ENCODE data around the gene TMEM125.

Gene TMEM125

DNA sequence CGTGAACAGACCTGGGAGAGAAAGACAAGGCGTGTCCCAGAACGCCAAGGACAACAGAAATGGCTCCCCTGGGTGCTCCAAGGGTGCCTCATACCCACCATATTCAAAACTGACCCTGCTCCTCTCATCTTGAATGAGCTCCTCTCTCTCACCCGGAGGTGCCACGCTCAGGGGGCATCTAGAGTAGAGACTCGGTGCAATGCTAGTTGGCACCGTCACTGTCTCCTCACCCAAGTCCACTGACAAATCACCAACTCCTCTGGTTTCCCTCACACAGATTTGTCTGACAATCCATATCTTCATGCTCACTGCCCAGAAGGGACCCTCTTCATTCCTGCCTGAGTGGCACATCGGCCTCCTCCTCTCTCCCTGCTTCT lies 5.0 kb downstream of the TMEM125 start:
- no peaks in the 10 kb centered on the region for H3K9me3 Mint-ChIP-seq

DNA sequence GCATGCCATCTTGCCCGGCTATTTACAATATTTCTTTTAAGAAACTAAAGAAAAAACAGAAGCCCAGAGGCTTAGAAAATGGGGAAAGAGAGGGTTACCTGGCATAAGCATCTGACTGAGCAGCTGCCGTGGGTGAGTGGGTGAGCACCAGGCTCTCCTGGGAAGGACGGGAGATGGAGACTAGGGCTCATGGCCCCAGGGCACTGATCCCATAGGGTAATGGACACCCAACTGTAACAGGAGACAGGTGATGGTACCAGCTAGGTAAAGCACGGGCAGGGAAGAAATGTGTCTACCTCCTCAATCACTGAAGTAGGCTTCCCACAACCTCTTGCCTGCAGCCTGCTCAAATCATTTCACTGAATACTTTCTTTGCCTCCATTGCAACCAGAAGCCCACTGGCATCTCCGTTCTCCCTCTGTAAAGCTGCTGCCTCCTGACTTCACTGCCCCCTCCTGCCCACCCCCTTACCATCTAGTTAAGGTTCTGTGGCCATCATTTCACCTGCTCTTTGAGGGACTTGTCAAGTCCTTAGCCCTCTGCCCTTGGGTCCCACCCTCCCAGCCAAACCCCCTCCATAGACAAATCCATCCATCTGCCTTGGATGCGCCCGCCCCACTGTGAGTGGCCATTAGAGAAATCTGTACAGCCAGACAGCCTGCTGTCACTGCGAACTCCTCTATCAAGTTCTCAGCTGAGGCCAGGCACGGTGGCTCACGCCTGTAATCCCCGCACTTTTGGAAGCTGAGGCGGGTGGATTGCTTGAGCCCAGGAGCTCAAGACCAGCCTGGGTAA lies 6.2 kb downstream of the TMEM125 start:
- H3K4me3 Mint-ChIP-seq = no peak overlapping the region
- peaks cover 3% of the 10 kb centered on the region for H3K4me1 Mint-ChIP-seq
- peaks cover 13% of the 10 kb centered on the region for H3K27me3 Mint-ChIP-seq
- no peaks in the 10 kb centered on the region for H3K36me3 Mint-ChIP-seq
- no peaks in the 10 kb centered on the region for H3K9me3 Mint-ChIP-seq
- ATAC-seq (ENCODE audit: low read depth) (no peak), DNase-seq (ENCODE audit: low spot score in 2 of 2) (no peak)
- no peak overlapping the region for H3K27ac Mint-ChIP-seq

More for the DNA sequence above, 5.0 kb downstream of the TMEM125 start:
- peaks cover 14% of the 10 kb centered on the region for H3K4me1 Mint-ChIP-seq
- H3K4me3 Mint-ChIP-seq = no peak overlapping the region
- DNase-seq (ENCODE audit: low spot score in 2 of 2) (no peak), ATAC-seq (ENCODE audit: low read depth) (no peak)
- H3K36me3 Mint-ChIP-seq = no peaks in the 10 kb centered on the region
- peaks cover 12% of the 10 kb centered on the region for H3K27me3 Mint-ChIP-seq
- no peak overlapping the region for H3K27ac Mint-ChIP-seq

- H3K27me3 Mint-ChIP-seq = peaks cover 9% of the 10 kb centered on the region
- H3K4me1 Mint-ChIP-seq = peaks cover 3% of the 10 kb centered on the region
- H3K27ac Mint-ChIP-seq = no peak overlapping the region
- H3K4me3 Mint-ChIP-seq = no peak overlapping the region
- DNase-seq (ENCODE audit: low spot score in 2 of 2) (no peak), ATAC-seq (ENCODE audit: low read depth) (no peak)
- H3K36me3 Mint-ChIP-seq = no peaks in the 10 kb centered on the region
- H3K9me3 Mint-ChIP-seq = no peaks in the 10 kb centered on the region
These were observed 6.9 kb downstream of the TMEM125 start for GRCh38 chr1:43276673-43277072.

- H3K27ac Mint-ChIP-seq = no peak overlapping the region
- H3K36me3 Mint-ChIP-seq = no peaks in the 10 kb centered on the region
- no peak overlapping the region for H3K4me3 Mint-ChIP-seq
- no peaks in the 10 kb centered on the region for H3K9me3 Mint-ChIP-seq
- H3K27me3 Mint-ChIP-seq = peaks cover 7% of the 10 kb centered on the region
- ATAC-seq (ENCODE audit: low read depth) (no peak), DNase-seq (ENCODE audit: low spot score in 2 of 2) (no peak)
- peaks cover 3% of the 10 kb centered on the region for H3K4me1 Mint-ChIP-seq
These were observed 7.5 kb downstream of the TMEM125 start for GRCh38 chr1:43277116-43277876.

GRCh38 chr1:43279161-43279560 lies 9.4 kb downstream of the TMEM125 start:
- no peak for DNase-seq (ENCODE audit: low spot score in 2 of 2)
- H3K4me3 Mint-ChIP-seq = no peak overlapping the region
- no peak overlapping the region for H3K27ac Mint-ChIP-seq
- no peaks in the 10 kb centered on the region for H3K9me3 Mint-ChIP-seq
- H3K4me1 Mint-ChIP-seq = peaks cover 3% of the 10 kb centered on the region
- no peaks in the 10 kb centered on the region for H3K36me3 Mint-ChIP-seq
- H3K27me3 Mint-ChIP-seq = peaks cover 7% of the 10 kb centered on the region
- ATAC-seq (ENCODE audit: low read depth) = no peak

DNA sequence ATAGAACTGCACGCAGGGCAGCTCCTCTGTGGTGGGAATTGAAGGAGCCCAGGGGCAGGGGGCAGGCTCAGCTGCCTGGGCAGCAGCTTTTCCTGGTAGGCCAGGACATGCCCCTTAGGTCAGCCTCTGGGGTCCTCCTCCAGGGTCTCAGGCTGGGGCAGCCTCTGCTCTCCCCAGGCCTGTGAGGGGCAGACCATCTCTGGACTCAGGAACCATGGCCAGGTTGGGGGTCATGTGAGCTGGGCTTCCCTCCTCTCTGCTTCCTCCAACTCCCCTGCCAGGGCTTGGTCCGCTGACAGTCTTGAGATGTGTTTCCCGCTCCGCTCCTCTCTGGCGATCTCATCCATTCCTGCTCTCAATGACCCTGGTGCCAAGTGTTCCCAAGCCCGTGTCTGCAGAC lies 9.9 kb downstream of the TMEM125 start:
- Mint-ChIP-seq H3K27me3 (peaks cover 10% of the 10 kb centered on the region), H3K27ac (no peak overlapping the region), H3K4me1 (no peaks in the 10 kb centered on the region), H3K9me3 (no peaks in the 10 kb centered on the region), H3K36me3 (no peaks in the 10 kb centered on the region), H3K4me3 (no peak overlapping the region)
- no peak for ATAC-seq (ENCODE audit: low read depth)
- no peak for DNase-seq (ENCODE audit: low spot score in 2 of 2)

DNA sequence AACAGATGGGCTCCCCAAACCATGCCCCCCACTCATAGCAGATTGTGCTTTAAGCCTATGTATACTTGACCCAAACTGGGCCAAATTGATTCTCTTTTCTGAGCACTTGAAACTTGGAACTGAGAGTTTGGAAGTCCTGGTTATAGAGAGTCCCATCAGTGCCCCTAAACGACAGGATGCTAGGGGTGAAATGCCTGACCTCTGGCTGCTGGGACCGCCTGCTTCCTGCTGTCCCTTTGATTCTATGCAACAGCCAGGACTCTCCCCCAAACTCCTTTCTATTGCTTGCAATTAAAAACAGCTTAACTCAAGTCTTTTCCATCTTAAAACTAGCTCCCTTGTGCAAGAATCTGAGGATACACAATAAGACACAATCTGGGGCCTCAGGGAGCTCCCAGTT lies 10.9 kb downstream of the TMEM125 start:
- peaks cover 13% of the 10 kb centered on the region for H3K27me3 Mint-ChIP-seq
- no peaks in the 10 kb centered on the region for H3K9me3 Mint-ChIP-seq
- no peaks in the 10 kb centered on the region for H3K36me3 Mint-ChIP-seq
- no peaks in the 10 kb centered on the region for H3K4me1 Mint-ChIP-seq
- no peak for DNase-seq (ENCODE audit: low spot score in 2 of 2)
- ATAC-seq (ENCODE audit: low read depth) = no peak
- no peak overlapping the region for H3K4me3 Mint-ChIP-seq
- no peak overlapping the region for H3K27ac Mint-ChIP-seq

- Mint-ChIP-seq H3K4me1 (no peaks in the 10 kb centered on the region), H3K27ac (no peak overlapping the region), H3K27me3 (peaks cover 18% of the 10 kb centered on the region), H3K4me3 (no peak overlapping the region), H3K36me3 (no peaks in the 10 kb centered on the region), H3K9me3 (no peaks in the 10 kb centered on the region)
- no peak for DNase-seq (ENCODE audit: low spot score in 2 of 2)
- ATAC-seq (ENCODE audit: low read depth) = no peak
These were observed 12.7 kb downstream of the TMEM125 start for GRCh38 chr1:43282220-43283195.

DNA sequence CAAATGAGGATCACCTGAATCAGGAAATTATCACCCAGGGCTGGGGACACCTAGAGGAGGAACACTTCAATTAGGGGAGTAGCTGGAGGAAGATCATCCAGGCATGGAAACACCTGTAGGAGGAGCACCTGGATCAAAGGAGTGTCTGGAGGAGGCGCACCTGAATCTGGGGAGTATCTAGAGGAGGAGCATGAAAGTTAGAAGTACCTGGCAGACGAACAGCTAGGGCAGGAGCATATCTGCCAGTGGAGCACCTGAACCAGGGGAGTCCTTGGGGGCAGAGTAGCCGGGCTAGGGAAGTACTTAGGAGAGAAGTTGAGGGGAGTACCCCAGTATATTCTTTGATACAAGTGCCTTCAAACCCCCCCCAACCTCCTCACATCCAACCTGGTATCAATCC lies 14.3 kb downstream of the TMEM125 start:
- Mint-ChIP-seq H3K27ac (no peak overlapping the region), H3K4me3 (no peak overlapping the region), H3K4me1 (no peaks in the 10 kb centered on the region), H3K36me3 (no peaks in the 10 kb centered on the region), H3K27me3 (peaks cover 18% of the 10 kb centered on the region), H3K9me3 (no peaks in the 10 kb centered on the region)
- no peak for DNase-seq (ENCODE audit: low spot score in 2 of 2)
- ATAC-seq (ENCODE audit: low read depth) = no peak

GRCh38 chr1:43284546-43285110 lies 14.8 kb downstream of the TMEM125 start:
- no peaks in the 10 kb centered on the region for H3K36me3 Mint-ChIP-seq
- no peak overlapping the region for H3K4me3 Mint-ChIP-seq
- H3K4me1 Mint-ChIP-seq = no peaks in the 10 kb centered on the region
- peaks cover 18% of the 10 kb centered on the region for H3K27me3 Mint-ChIP-seq
- no peak overlapping the region for H3K27ac Mint-ChIP-seq
- DNase-seq (ENCODE audit: low spot score in 2 of 2) (no peak), ATAC-seq (ENCODE audit: low read depth) (no peak)
- no peaks in the 10 kb centered on the region for H3K9me3 Mint-ChIP-seq

DNA sequence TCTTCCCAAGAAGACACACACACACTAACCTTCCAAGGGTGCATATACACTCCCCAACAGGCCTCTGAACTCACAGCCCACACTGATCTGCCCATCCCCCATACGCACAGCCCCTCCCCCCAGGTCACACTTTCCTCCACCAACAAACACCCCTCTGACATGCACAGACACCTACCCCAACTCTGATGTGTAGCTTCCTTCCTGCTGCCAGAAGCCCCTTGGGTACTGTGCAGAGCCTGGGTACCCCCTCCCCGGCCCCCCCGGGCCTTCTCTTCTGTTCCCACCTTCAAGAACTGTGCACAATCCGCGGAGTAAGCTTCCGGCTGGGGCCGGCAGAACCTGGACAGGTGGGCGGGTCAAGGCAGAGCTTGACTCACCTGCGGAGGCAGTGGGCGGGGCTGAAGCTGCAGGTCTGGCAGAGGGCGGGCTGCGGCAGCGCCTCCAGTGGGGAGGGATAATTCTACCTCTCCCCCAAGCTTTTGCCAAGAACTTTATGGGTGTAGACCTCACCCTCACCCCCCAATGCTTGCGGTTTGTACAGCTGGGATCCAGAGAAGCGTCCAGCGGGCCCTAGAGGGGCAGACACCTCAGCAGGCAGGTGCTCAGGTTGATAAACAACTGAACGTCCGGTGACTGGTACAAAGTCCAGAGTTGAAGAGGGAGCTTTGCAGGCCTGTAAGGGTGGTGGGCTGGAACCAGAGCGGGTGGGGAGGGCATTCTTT lies 15.6 kb downstream of the TMEM125 start, which contains the start of gene C1orf210:
C1orf210 (minus strand) TSS at position 313 of the 722 bp plus-strand sequence. CDS start 2,311 bp downstream, outside the sequence.
- no peak within 1 kb of the TSS for H3K4me3 Mint-ChIP-seq
- no peak within 1 kb of the TSS for H3K27ac Mint-ChIP-seq
- no peaks in the 10 kb centered on the region for H3K9me3 Mint-ChIP-seq
- no peak for ATAC-seq (ENCODE audit: low read depth)
- DNase-seq (ENCODE audit: low spot score in 2 of 2) = no peak
- no peaks in the 10 kb centered on the region for H3K36me3 Mint-ChIP-seq
- H3K27me3 Mint-ChIP-seq = peaks cover 14% of the 10 kb centered on the region
- no peaks in the 10 kb centered on the region for H3K4me1 Mint-ChIP-seq

DNA sequence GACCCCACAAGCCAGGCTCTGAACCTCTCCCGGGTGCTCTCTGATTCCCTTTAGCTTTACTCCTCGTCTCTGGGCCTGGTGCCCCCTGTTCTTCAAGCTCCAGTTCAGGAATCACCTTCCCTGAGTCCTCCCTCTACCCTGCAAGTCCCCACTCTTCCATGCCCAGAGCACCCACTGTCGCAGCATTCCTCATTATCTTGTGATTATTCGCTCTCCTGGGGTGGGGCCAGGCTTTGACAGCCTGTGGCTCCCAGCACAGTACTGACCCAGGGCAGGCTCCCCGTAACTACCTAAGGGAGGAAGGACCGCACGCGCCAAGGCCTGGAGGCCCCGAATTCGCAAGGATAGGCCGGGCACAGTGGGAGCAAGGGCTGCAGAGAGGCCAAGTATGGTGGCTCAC lies 16.3 kb downstream of the TMEM125 start:
- ATAC-seq (ENCODE audit: low read depth) (no peak), DNase-seq (ENCODE audit: low spot score in 2 of 2) (no peak)
- Mint-ChIP-seq H3K36me3 (no peaks in the 10 kb centered on the region), H3K27me3 (peaks cover 13% of the 10 kb centered on the region), H3K27ac (no peak overlapping the region), H3K4me3 (no peak overlapping the region), H3K9me3 (no peaks in the 10 kb centered on the region), H3K4me1 (no peaks in the 10 kb centered on the region)

GRCh38 chr1:43286533-43286932 lies 16.8 kb downstream of the TMEM125 start:
- no peaks in the 10 kb centered on the region for H3K9me3 Mint-ChIP-seq
- no peak for ATAC-seq (ENCODE audit: low read depth)
- no peak overlapping the region for H3K4me3 Mint-ChIP-seq
- DNase-seq (ENCODE audit: low spot score in 2 of 2) = no peak
- peaks cover 13% of the 10 kb centered on the region for H3K27me3 Mint-ChIP-seq
- no peak overlapping the region for H3K27ac Mint-ChIP-seq
- no peaks in the 10 kb centered on the region for H3K36me3 Mint-ChIP-seq
- H3K4me1 Mint-ChIP-seq = no peaks in the 10 kb centered on the region
